DMS53 (cell line): ENCODE results near the gene IER5L.
"Not testable (repeated sequence)": the region's sequence is repeated elsewhere in the genome, so short reads cannot be mapped to it uniquely, and the experiment has no call there.

Source experiments
- DNase-seq: peaks from one replicate; lab custom pipeline; 2025; lab: John Stamatoyannopoulos, UW

The IER5L gene

DNA sequence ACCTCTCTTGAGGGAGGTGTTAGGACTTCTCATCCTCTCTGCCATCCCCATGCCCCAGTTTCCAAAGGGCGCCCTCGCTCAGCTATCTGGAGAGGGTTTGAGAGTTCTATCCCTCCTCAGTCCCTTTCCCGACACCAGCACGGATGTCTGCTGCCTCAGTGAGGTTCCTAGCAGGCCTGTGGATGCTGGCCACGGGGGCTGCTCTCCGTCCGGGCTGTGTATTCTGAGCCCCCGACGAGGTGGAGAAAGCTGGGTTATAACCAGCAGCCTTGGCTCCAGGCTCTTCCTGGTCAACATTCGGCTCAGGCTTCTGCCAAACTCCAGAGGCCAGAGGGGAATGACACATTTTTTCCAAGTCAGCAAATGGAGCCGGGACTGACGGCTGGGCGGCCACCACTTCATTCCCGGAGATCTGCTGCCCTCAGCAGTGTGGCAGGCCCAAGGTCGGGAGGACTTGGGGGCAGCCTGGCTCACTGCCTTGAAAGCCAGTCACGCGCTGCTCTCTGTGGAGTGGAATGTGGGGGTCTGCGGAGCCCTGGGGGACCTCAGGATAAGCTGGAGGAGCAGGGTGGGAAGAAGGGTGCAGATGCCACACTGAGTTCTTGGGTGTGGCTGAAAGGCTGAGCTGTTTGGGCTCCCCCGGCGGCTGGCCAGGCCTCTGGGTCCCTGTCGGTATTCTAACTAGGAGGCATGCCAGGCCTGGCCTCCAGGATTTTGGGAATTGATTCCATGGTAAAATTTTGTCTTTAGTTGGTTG lies 39.4 kb downstream of the IER5L start:
- DNase-seq, result peak; percentile 34

DNA sequence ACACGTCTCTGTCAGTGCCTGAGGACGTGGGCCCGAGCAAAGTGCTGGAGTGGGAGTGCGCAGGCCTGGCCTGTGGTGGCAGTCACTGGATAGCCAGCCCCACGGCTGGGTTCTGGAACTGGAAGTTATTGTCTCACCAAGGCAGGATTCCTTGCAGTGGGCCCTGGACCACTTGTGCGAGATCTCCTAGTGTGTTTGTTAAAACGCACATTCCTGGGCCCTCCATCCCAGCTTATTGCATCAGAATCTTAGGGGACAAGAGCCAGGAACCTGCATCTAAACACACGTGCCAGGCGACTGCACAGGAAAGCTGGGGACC lies 40.0 kb downstream of the IER5L start:
- DNase-seq, result no peak

DNA sequence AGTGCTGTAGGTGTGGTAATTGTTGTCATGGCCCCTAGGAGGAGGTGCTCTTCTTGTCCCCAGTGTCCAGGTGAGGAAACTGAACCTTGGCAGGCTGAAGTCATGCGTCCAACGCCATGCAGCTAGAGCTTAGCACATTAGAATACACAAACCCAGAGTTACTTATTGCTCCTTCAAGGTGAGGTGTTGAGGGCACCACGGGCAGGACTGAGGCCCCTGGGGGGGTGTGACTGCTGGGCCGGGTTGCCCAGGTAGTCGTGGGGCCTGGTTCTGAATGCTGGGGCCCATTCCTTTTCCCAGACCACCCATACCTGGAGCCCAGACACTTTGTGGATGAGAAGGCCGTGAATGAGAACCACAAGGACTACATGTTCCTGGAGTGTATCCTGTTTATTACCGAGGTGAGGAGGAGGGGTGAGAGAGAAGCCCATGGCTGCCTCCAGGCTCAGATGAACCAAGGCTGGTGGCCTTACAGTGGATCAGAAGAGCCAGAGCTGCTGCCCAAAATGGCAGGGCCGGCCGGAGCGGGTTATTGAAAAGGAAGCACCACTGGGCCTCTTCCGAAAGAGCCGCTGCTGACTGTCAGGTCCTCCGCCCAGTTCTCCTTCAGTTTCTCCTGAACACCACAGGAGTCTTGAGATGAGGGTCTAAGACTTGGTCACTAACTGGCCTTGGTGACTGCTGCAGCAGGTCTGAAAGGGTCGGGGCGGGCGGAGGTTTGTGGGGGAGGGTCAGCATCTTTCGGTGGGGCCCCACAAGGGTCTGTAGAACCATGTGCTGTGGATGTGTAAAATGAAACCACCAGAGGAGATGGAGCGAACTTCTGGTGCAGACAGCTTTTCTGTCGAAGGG lies 40.5 kb downstream of the IER5L start:
- peak; percentile 31 for DNase-seq

DNA sequence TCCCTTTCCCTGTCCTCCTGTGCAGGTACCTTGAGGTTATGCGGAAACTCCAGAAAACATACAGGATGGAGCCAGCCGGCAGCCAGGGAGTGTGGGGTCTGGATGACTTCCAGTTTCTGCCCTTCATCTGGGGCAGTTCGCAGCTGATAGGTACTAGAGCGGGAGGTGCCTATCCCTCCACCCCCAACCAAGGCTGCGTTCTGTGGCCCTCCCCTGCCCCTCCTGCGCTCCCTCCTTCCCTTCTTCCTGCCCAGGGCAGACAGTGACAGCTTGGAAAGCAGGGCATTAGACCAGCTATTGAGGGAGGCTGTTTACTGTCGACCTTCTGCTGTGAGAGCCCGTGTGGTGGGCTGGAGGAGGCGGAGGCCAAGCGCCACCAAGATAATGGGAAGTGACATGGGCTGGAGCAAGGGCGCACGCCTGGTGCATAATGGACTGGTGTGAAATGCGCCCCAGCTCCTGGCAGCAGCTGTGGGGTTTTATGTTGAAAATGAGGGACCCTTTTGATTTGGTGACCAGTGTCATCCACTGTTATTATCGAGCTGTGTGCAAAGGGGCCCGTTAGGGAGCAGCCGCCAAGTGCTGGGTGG lies 41.5 kb downstream of the IER5L start:
- DNase-seq, result no peak

DNA sequence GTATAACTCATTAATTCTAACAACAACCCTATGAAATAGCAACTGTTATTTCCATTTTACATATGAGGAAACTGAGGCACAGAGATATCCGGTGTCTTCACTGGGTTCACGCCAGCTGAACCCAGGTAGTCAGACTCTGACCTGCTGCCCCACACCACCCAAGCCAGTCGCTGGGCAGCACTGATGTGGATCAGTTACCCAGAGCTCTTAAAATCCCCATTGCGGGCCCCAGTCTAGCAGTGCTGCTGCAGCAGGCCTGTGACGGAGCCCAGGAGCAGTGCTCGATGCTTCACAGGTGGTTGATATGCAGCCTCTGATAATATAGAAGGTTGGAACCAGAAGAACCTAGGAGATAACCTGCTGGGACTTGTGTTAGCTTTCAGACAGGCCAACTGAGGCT lies 42.6 kb downstream of the IER5L start:
- no peak for DNase-seq

DNA sequence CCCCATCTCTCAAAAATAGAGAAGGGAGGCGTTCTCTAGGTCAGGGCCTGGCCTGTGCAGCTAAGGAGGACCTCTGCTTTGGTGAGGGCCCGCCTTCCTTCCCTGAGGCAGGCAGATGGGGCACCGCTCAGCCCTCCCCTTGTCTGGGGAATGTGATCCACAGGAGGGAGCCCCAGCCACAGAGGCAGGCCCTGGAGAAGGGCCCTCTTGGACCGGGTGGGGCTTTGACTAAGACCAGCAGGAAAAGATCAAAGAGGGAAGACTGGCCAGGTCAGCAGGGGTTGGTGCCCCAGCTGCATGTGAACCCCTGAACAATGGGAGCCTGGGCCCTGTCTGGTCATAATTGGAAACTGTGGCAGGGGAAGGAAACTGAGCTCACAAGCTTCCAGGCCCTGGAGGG lies 45.0 kb downstream of the IER5L start:
- DNase-seq, result no peak

DNA sequence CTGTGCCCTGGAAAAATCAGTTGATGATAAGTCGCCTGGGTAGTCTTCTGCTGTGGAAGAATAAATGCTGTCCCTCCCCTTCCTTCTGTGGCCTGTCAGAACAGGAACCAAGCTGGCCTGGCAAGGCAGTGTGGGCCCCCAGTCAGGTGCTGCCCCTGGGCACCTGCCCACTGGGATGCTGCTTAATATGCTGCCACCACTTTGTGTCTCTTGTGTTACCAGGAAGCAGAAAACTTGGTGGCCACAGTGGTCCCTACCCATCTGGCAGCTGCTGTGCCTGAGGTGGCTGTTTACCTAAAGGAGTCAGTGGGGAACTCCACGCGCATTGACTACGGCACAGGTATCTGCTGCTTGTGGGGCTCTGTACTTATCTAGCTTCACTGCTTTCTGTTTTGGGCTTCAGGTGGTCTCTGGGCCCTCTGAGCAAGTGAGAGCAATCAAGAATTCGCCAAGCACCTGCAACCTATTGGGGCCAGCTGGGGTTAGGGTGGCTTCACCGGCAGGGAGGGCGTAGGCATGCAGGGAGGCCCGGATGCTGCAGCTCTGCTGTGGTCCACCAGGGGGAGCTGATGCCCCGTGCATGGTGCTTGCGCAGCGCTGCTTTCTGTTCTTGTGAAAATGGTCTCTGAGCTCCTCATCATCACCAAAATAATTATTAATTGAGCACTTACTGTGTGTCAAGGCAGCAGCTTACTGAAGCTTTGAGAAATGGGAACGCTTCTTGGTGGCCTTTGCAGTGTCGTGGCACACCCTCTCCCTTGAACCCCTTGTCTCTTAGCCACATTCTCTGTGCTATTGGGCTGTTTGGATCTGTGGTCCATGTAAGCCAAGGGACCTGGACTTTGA lies 46.5 kb downstream of the IER5L start:
- DNase-seq, result peak; percentile 78

DNA sequence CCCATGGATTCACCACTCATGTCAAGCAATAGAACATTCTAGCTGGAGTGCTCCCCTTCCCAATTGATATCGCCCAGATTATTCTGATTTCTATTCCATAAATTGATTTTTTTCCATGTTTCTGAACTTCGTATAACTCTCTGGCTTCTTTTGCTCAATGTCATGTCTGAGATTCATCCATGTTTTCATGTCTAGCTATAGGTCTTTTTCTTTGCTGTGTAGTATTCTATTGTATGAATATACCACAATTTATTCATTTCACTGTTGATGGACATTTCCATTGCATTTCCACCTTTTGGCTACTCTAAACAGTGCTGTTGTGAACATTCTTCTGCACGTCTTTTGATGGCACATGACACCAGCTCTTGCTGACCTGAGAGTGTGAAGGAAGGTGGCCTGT lies 47.3 kb downstream of the IER5L start:
- no peak for DNase-seq

DNA sequence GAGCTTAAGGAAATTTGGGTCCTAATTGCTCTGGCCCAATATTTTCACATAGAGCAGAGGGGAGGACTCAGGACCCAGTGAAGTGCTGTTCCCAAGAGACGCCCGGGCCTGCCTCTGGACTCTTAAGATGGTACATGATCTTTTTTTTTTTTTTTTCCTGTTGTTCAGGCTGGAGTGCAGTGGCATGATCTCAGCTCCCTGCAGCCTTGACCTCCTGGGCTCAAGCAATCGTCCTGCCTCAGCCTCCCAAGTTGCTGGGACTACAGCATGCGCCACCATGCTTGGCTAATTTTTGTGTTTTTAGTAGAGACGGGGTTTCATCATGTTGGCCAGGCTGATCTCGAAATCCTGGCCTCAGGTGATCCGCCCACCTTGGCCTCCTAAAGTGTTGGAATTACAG lies 47.8 kb downstream of the IER5L start:
- not testable (repeated sequence) for DNase-seq

DNA sequence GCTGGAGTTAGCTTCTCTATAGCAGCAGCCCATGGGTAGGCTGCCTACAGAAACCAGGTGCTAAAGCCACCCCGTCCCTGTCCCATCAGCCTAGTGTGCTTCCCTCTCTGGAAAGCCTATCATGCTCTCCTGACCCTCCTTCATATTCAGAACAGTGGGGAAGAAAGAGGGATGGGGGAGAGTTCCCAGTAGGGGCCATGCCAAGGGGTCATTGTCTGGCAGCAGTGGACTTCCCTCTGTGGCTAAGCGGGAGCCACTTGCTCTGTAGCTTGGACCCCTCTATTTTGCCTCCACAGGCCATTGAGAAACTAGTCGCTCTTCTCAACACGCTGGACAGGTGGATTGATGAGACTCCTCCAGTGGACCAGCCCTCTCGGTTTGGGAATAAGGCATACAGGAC lies 49.4 kb downstream of the IER5L start:
- DNase-seq, result no peak

DNA sequence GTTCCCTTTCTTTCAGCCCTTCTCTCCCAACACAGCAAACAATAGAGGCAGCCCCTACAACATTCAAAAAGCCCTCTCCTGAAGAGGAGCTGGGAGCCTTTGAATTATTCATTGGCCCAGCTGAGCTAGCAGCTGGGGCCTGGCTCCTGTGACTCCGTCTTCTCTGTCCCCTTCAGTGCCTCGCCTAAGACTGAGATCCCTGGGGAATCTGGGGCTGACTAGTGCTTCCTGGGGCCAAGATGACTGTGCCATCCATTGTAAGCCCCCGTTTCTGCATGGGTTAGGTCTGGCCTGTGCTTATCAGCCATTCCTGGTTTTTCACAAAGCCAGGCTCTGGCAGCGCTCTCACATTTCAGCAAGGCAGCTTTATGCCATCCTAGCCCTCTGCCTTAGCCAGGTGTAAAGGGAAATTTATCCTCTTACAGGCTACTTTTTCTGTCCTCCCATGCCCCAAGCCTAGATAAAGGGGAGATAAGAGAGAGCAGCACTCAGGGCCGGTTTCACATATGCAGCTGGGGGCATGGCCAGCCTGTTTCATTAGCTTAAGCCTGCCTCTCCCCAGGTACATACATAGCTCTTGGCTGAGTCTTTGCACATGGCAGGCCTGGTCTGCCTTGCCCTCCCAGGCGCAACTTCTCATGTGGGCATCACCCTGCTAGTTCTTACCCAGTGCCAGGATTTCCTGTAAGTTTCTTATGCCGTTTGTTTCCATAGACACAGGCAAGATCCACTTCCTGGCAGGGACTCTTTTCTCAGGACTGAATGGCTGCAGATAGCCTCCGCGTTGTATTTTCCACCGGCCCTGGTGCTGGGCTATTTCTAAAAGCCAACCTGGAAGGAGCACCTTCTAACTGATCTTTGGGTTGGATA lies 51.1 kb downstream of the IER5L start:
- no peak for DNase-seq
